ENCODE measurements around the gene TMEM126A.

TMEM126A gene

GRCh38 chr11:85698195-85698594, 50.4 kb downstream of the TMEM126A start:
- DNase-seq: no peak

DNA sequence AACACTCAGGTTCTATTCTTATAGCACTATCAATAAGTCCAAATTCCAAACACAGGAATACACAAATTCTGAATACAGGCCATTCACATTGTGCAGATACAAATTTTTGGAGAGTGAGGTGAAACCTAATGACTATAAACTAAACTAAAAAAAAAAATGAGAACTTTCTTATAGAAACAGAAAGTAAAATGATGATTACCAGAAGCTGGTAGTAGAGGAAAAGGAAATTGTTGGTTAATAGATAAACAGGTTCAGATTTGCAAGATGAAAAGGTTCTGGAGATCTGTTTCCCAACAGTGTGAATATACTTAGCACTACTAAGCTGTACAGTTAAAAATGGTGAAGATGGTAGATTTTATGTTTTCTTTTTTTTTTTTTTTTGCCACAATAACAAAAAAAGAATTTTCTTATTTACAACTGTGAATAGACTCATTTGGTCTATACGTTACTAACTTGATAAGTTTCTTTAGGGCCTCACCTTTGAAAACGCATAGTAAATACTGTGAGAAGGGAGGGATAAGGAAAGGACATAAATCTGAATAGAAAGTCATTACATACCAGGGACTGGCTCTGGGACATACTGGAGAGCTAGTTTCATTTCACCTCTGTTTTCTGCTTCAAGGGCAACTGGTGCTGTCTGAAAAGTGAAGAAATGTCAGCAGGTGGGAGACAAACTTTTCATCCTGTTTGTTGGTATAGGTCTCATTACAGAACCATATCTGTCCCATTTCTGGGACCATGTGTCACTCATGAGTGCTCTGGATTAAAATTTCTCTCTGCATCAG, 52.4 kb downstream of the TMEM126A start:
- no peak for DNase-seq

DNA sequence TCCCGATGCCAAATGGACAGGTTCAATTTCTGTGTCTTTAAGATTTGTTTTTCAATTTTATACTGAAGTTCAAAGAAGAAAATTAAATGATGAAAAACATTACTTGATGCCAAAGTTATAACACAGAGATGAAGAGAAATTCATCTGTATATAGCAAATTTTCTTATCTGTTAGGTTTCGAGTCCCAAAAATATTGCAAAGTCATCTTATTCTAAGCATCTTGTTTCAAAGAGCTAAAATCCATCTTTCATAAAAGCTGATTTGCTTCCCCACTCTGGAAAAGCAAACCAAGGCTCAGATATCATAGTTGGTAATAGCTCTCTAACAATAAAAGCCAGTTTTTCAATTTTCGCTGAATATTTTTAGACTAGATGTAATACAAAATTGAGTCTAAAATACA, 57.2 kb downstream of the TMEM126A start:
- no peak for DNase-seq

GRCh38 chr11:85705800-85706199, 58.0 kb downstream of the TMEM126A start:
- no peak for DNase-seq

All from NCI-H1092 treated with DMSO at 0.1 percent for 48 hours (cell line).